H9 (cell line): ENCODE measurements around the gene ZNF217. TPM values are rescaled to one million over a fixed set of nuclear protein-coding genes. Genes with fewer than 3 reads are reported as not detected.
"Not testable (repeated sequence)": the region's sequence is repeated elsewhere in the genome, so short reads cannot be mapped to it uniquely, and the experiment has no call there.

Source experiments
- DNase-seq: peaks from one replicate; pipeline ENCODE4 v3.0.0-alpha.2; 2017
- H2AFZ ChIP-seq: one replicate; pipeline ENCODE4 v1.6.1; 2013; ENCODE audit warnings: mild to moderate bottlenecking, low read length, control low read depth, moderate library complexity
- H2AK5ac ChIP-seq: 2 replicates; pipeline ENCODE4 v1.6.1; 2013; ENCODE audit warnings: low read length, control low read depth, mixed read lengths; ENCODE audit not compliant: insufficient read length
- H2BK120ac ChIP-seq: one replicate; pipeline ENCODE4 v1.6.1; 2013; ENCODE audit warnings: low read depth, mild to moderate bottlenecking, low read length, control low read depth, inconsistent platforms; ENCODE audit not compliant: poor library complexity, severe bottlenecking
- H2BK12ac ChIP-seq: 2 replicates; pipeline ENCODE4 v1.6.1; 2013; ENCODE audit warnings: low read length, control low read depth, mixed read lengths, low read depth; ENCODE audit not compliant: insufficient read length
- H2BK15ac ChIP-seq: 2 replicates; pipeline ENCODE4 v1.6.1; 2013; ENCODE audit warnings: low read depth, low read length, control low read depth
- H2BK20ac ChIP-seq: one replicate; pipeline ENCODE4 v1.6.1; 2013; ENCODE audit warnings: low read depth, mild to moderate bottlenecking, low read length, control low read depth, inconsistent platforms; ENCODE audit not compliant: poor library complexity, severe bottlenecking
- H2BK5ac ChIP-seq: 2 replicates; pipeline ENCODE4 v1.6.1; 2013; ENCODE audit warnings: low read length, control low read depth, mixed read lengths; ENCODE audit not compliant: insufficient read length
- H3K14ac ChIP-seq: 2 replicates; pipeline ENCODE4 v1.6.1; 2013; ENCODE audit warnings: low read length, control low read depth; ENCODE audit not compliant: insufficient read depth
- H3K18ac ChIP-seq: 2 replicates; pipeline ENCODE4 v1.6.1; 2013; ENCODE audit warnings: low read depth, mild to moderate bottlenecking, mixed read lengths, low read length, control low read depth; ENCODE audit not compliant: insufficient read length
- H3K23ac ChIP-seq: 2 replicates; pipeline ENCODE4 v1.6.1; 2013; ENCODE audit warnings: low read length, control low read depth, mixed read lengths, low read depth; ENCODE audit not compliant: insufficient read length
- H3K23me2 ChIP-seq: 2 replicates; pipeline ENCODE4 v1.6.1; 2013; ENCODE audit warnings: low read depth, mild to moderate bottlenecking, mixed read lengths, low read length, control low read depth; ENCODE audit not compliant: insufficient read length, poor library complexity, severe bottlenecking
- H3K27ac ChIP-seq: 2 replicates; pipeline ENCODE4 v1.5.1; 2013; ENCODE audit warnings: low read length, control low read depth, mixed read lengths, low read depth; ENCODE audit not compliant: insufficient read length
- H3K27me3 ChIP-seq: 2 replicates; pipeline ENCODE4 v1.6.1; 2013; ENCODE audit warnings: low read length, control low read depth, inconsistent platforms; ENCODE audit not compliant: insufficient read depth
- H3K4ac ChIP-seq: 2 replicates; pipeline ENCODE4 v1.6.1; 2013; ENCODE audit warnings: low read depth, mild to moderate bottlenecking, control low read depth, inconsistent platforms, low read length, moderate library complexity
- H3K4me1 ChIP-seq: 2 replicates; pipeline ENCODE4 v1.6.1; 2013; ENCODE audit warnings: low read length, control low read depth, inconsistent platforms; ENCODE audit not compliant: insufficient read depth
- H3K4me2 ChIP-seq: 2 replicates; pipeline ENCODE4 v1.6.1; 2013; ENCODE audit warnings: low read length, control low read depth, mixed read lengths; ENCODE audit not compliant: insufficient read length, insufficient read depth
- H3K56ac ChIP-seq: 2 replicates; pipeline ENCODE4 v1.6.1; 2013; ENCODE audit warnings: low read depth, mild to moderate bottlenecking, mixed read lengths, low read length, control low read depth; ENCODE audit not compliant: insufficient read length
- H3K79me1 ChIP-seq: 2 replicates; pipeline ENCODE4 v1.6.1; 2013; ENCODE audit warnings: low read depth, mild to moderate bottlenecking, moderate library complexity, low read length, control low read depth, inconsistent platforms; ENCODE audit not compliant: insufficient read depth, poor library complexity, severe bottlenecking
- H3K79me2 ChIP-seq: 2 replicates; pipeline ENCODE4 v1.6.1; 2013; ENCODE audit warnings: low read length, control low read depth, inconsistent platforms; ENCODE audit not compliant: insufficient read depth
- H3K9ac ChIP-seq: 2 replicates; pipeline ENCODE4 v1.6.1; 2013; ENCODE audit warnings: low read length, control low read depth, mixed read lengths; ENCODE audit not compliant: insufficient read length; ENCODE audit errors: extremely low read depth
- H3K9me3 ChIP-seq: one replicate; pipeline ENCODE4 v1.6.1; 2013; ENCODE audit warnings: low read depth, low read length, inconsistent platforms; ENCODE audit not compliant: control insufficient read depth
- H3T11ph ChIP-seq: one replicate; pipeline ENCODE4 v1.6.1; 2013; ENCODE audit warnings: mild to moderate bottlenecking, low read length, control low read depth, inconsistent platforms
- H4K20me1 ChIP-seq: one replicate; pipeline ENCODE4 v1.6.1; 2013; ENCODE audit not compliant: control insufficient read depth, insufficient read length, insufficient read depth
- H4K5ac ChIP-seq: 2 replicates; pipeline ENCODE4 v1.6.1; 2013; ENCODE audit warnings: low read depth, mild to moderate bottlenecking, mixed read lengths, low read length, control low read depth; ENCODE audit not compliant: insufficient read length
- H4K8ac ChIP-seq: replicated peaks from 2 replicates; pipeline ENCODE4 v1.6.1; 2013; ENCODE audit warnings: low read length, control low read depth, mixed read lengths, low read depth; ENCODE audit not compliant: insufficient read length
- H4K91ac ChIP-seq: 2 replicates; pipeline ENCODE4 v1.6.1; 2013; ENCODE audit warnings: low read depth, mild to moderate bottlenecking, moderate library complexity, mixed read lengths, low read length, control low read depth; ENCODE audit not compliant: insufficient read length
- H3K27ac Mint-ChIP-seq, 3 experiments: 2 replicates in 2 of 3; 3 replicates in 1 of 3; pipeline ENCODE4 v1.8.0; 2020 to 2021; ENCODE audit warnings: mixed read lengths in 3 of 3, mild to moderate bottlenecking in 1 of 3, moderate library complexity in 1 of 3
- H3K27me3 Mint-ChIP-seq: 2 replicates; pipeline ENCODE4 v1.8.0; 2021; ENCODE audit warnings: low read depth, mild to moderate bottlenecking, moderate library complexity, mixed read lengths
- H3K36me3 Mint-ChIP-seq, 3 experiments: 2 replicates in 2 of 3; 3 replicates in 1 of 3; pipeline ENCODE4 v1.8.0; 2020 to 2021; ENCODE audit warnings: low read depth in 3 of 3, mixed read lengths in 3 of 3; ENCODE audit not compliant: insufficient read depth in 1 of 3
- H3K4me1 Mint-ChIP-seq, 2 experiments: 2 replicates each; pipeline ENCODE4 v1.8.0; 2020; ENCODE audit warnings: mixed read lengths in 2 of 2
- H3K4me3 Mint-ChIP-seq, 2 experiments: 2 replicates in 1 of 2; 3 replicates in 1 of 2; pipeline ENCODE4 v1.8.0; 2020 to 2021; ENCODE audit warnings: mild to moderate bottlenecking in 2 of 2, mixed read lengths in 2 of 2, moderate library complexity in 1 of 2
- H3K9me3 Mint-ChIP-seq, 2 experiments: 2 replicates in 1 of 2; 3 replicates in 1 of 2; pipeline ENCODE4 v1.8.0; 2020; ENCODE audit warnings: mild to moderate bottlenecking in 2 of 2, mixed read lengths in 2 of 2, moderate library complexity in 1 of 2
- WGBS: extraction: QIAGEN DNeasy Blood & Tissue Kit; methylation state at CpG from one replicate; pipeline ENCODE4 v1.1.7; 2013; ENCODE audit warnings: missing lambda C conversion rate, low lambda C conversion rate, mixed read lengths; ENCODE audit not compliant: insufficient read length; ENCODE audit errors: extremely low coverage; 5-methylcytosine and 5-hydroxymethylcytosine counted together
- total RNA-seq: library from RNA; stranded (reverse); gene quantifications from 2 replicates; pipeline ENCODE4 v1.2.1, GENCODE V29; 2021

ZNF217 gene
- total RNA-seq, 1 experiment from 2014 or later, result 82.8 TPM

- not testable (repeated sequence) for H2BK20ac ChIP-seq, H3K9me3 Mint-ChIP-seq, H3K56ac ChIP-seq, H3K36me3 Mint-ChIP-seq, H2BK5ac ChIP-seq, H4K8ac ChIP-seq, H2AK5ac ChIP-seq, DNase-seq, H3K27me3 Mint-ChIP-seq, H4K20me1 ChIP-seq, H4K91ac ChIP-seq, H3K9me3 ChIP-seq, H2AFZ ChIP-seq, H3K23ac ChIP-seq, H3K18ac ChIP-seq, H3K79me1 ChIP-seq, H4K5ac ChIP-seq, H3K4ac ChIP-seq, H2BK12ac ChIP-seq, H3K14ac ChIP-seq, H3K4me1 ChIP-seq, H3K23me2 ChIP-seq, H2BK15ac ChIP-seq, H3T11ph ChIP-seq, H3K27me3 ChIP-seq
- Histone ChIP-seq H3K27ac (peak overlapping the region; percentile 73), H3K79me2 (peaks cover 21% of the 10 kb centered on the region; the same call in 1 of the 2 replicates), H3K9ac (peak overlapping the region; percentile 87), H2BK120ac (peak overlapping the region; percentile 48), H3K4me2 (peak overlapping the region; percentile 65)
- WGBS, result no CpG with 5 or more reads among the region's 9 CpGs
- H3K4me3 Mint-ChIP-seq, result peak overlapping the region; percentile 85 to 91
- peak overlapping the region; percentile 94 to 100 (median 99) for H3K27ac Mint-ChIP-seq
- peaks cover 52 to 55% of the 10 kb centered on the region in 2 experiments for H3K4me1 Mint-ChIP-seq
Measured at GRCh38 chr20:53591941-53592441, 1.6 kb downstream of the ZNF217 start.

GRCh38 chr20:53591206-53591741 is 2.4 kb downstream of the ZNF217 start:
- H4K8ac ChIP-seq, H2BK12ac ChIP-seq, H3K9me3 ChIP-seq, H2BK15ac ChIP-seq, H4K91ac ChIP-seq, H3K56ac ChIP-seq, H3K23me2 ChIP-seq, H3K27me3 Mint-ChIP-seq, H3K18ac ChIP-seq, H2BK120ac ChIP-seq, H2AK5ac ChIP-seq, H3K23ac ChIP-seq, H3K36me3 Mint-ChIP-seq, H3K9me3 Mint-ChIP-seq, H3K4ac ChIP-seq, H2AFZ ChIP-seq, H3K27me3 ChIP-seq, H3K4me1 ChIP-seq, H4K5ac ChIP-seq, H3T11ph ChIP-seq, H3K14ac ChIP-seq, H2BK20ac ChIP-seq, DNase-seq, H3K79me1 ChIP-seq, H2BK5ac ChIP-seq, H4K20me1 ChIP-seq: not testable (repeated sequence)
- no CpG with 5 or more reads among the region's 4 CpGs for WGBS
- Histone ChIP-seq H3K9ac (peak overlapping the region; percentile 62), H3K27ac (peak overlapping the region; percentile 46), H3K4me2 (peak overlapping the region; percentile 65), H3K79me2 (peaks cover 27% of the 10 kb centered on the region; the same call in 1 of the 2 replicates)
- Mint-ChIP-seq H3K27ac (peak overlapping the region; percentile 35 to 100 (median 99)), H3K4me3 (peak overlapping the region; percentile 85 to 91), H3K4me1 (peaks cover 50 to 55% of the 10 kb centered on the region in 2 experiments)
